Trophoblast cell (in vitro differentiated cells and primary cell): ENCODE data around the gene ALLC.

Source experiments
- DNase-seq, 2 donors: peaks; one replicate each; pipeline ENCODE4 v3.0.0-alpha.2; 2016
- H2AFZ ChIP-seq: 2 replicates; pipeline ENCODE4 v1.6.1; 2013; ENCODE audit warnings: low read length, moderate library complexity, mild to moderate bottlenecking; ENCODE audit not compliant: insufficient read depth, poor library complexity
- H2AK5ac ChIP-seq: 2 replicates; pipeline ENCODE4 v1.6.1; 2013; ENCODE audit warnings: mild to moderate bottlenecking, low read length
- H2BK120ac ChIP-seq: 2 replicates; pipeline ENCODE4 v1.6.1; 2013; ENCODE audit warnings: low read length, mild to moderate bottlenecking, moderate library complexity; ENCODE audit not compliant: insufficient read depth, poor library complexity
- H2BK12ac ChIP-seq: 2 replicates; pipeline ENCODE4 v1.6.1; 2013; ENCODE audit warnings: mild to moderate bottlenecking, low read length, moderate library complexity
- H2BK5ac ChIP-seq: 2 replicates; pipeline ENCODE4 v1.6.1; 2013; ENCODE audit warnings: low read length, low read depth, moderate library complexity, mild to moderate bottlenecking; ENCODE audit not compliant: poor library complexity
- H3K14ac ChIP-seq: 2 replicates; pipeline ENCODE4 v1.6.1; 2013; ENCODE audit warnings: mild to moderate bottlenecking, low read length
- H3K18ac ChIP-seq: 2 replicates; pipeline ENCODE4 v1.6.1; 2013; ENCODE audit warnings: mild to moderate bottlenecking, low read length
- H3K23ac ChIP-seq: 2 replicates; pipeline ENCODE4 v1.6.1; 2013; ENCODE audit warnings: low read length
- H3K27ac ChIP-seq: 2 replicates; pipeline ENCODE4 v1.5.1; 2013; ENCODE audit warnings: low read depth, mild to moderate bottlenecking, inconsistent platforms, low read length, moderate library complexity
- H3K27me3 ChIP-seq: 2 replicates; pipeline ENCODE4 v1.6.1; 2013; ENCODE audit warnings: inconsistent platforms, mild to moderate bottlenecking, low read length, moderate library complexity; ENCODE audit not compliant: insufficient read depth
- H3K36me3 ChIP-seq, 2 experiments: 1 replicate in 1 of 2; 2 replicates in 1 of 2; pipeline ENCODE4 v1.6.1; 2013; ENCODE audit warnings: low read length in 2 of 2, mild to moderate bottlenecking in 2 of 2, moderate library complexity in 1 of 2; ENCODE audit not compliant: insufficient read depth in 2 of 2, control insufficient read depth in 1 of 2
- H3K4ac ChIP-seq: 2 replicates; pipeline ENCODE4 v1.6.1; 2013; ENCODE audit warnings: low read depth, mild to moderate bottlenecking, low read length, moderate library complexity
- H3K4me1 ChIP-seq, 2 experiments: 1 replicate in 1 of 2; 2 replicates in 1 of 2; pipeline ENCODE4 v1.6.1; 2013; ENCODE audit warnings: low read length in 2 of 2, mild to moderate bottlenecking in 2 of 2, moderate library complexity in 1 of 2; ENCODE audit not compliant: insufficient read depth in 2 of 2, control insufficient read depth in 1 of 2
- H3K4me2 ChIP-seq: 2 replicates; pipeline ENCODE4 v1.6.1; 2013; ENCODE audit warnings: inconsistent platforms, mild to moderate bottlenecking, low read length, moderate library complexity
- H3K4me3 ChIP-seq: 2 replicates; pipeline ENCODE4 v1.5.1; 2013; ENCODE audit warnings: mild to moderate bottlenecking, low read depth, low read length, inconsistent platforms
- H3K79me1 ChIP-seq: one replicate; pipeline ENCODE4 v1.6.1; 2013; ENCODE audit warnings: low read length
- H3K79me2 ChIP-seq: 2 replicates; pipeline ENCODE4 v1.6.1; 2013; ENCODE audit warnings: low read length, mild to moderate bottlenecking; ENCODE audit not compliant: control insufficient read depth, insufficient read depth, poor library complexity
- H3K9ac ChIP-seq: 2 replicates; pipeline ENCODE4 v1.6.1; 2013; ENCODE audit warnings: mild to moderate bottlenecking, low read length
- H3K9me3 ChIP-seq: 2 replicates; pipeline ENCODE4 v1.6.1; 2013; ENCODE audit warnings: low read depth, mild to moderate bottlenecking, control low read depth, inconsistent platforms, low read length; ENCODE audit not compliant: insufficient read depth
- H4K12ac ChIP-seq: 2 replicates; pipeline ENCODE4 v1.6.1; 2013; ENCODE audit warnings: low read depth, mild to moderate bottlenecking, low read length, moderate library complexity
- H4K8ac ChIP-seq: 2 replicates; pipeline ENCODE4 v1.6.1; 2013; ENCODE audit warnings: low read depth, mild to moderate bottlenecking, low read length, moderate library complexity
- H4K91ac ChIP-seq: one replicate; pipeline ENCODE4 v1.6.1; 2013; ENCODE audit warnings: low read depth, mild to moderate bottlenecking, low read length, moderate library complexity
- WGBS: extraction: QIAGEN DNeasy Blood & Tissue Kit; methylation state at CpG from one replicate; pipeline ENCODE4 v1.1.7; 2013; ENCODE audit warnings: missing lambda C conversion rate; ENCODE audit not compliant: insufficient read length, insufficient coverage; ENCODE audit errors: extremely low coverage; 5-methylcytosine and 5-hydroxymethylcytosine counted together

Gene ALLC

GRCh38 chr2:3727397-3728045, 69.5 kb downstream of the ALLC start:
- H4K12ac ChIP-seq, result no peak overlapping the region
- WGBS, result no CpG with 5 or more reads among the region's 12 CpGs
- H3K79me1 ChIP-seq, result no peaks in the 10 kb centered on the region
- no peaks in the 10 kb centered on the region for H3K36me3 ChIP-seq
- no peak overlapping the region for H3K9ac ChIP-seq
- H3K4me1 ChIP-seq, result peaks cover 0 to 3% of the 10 kb centered on the region in 2 experiments
- H2AK5ac ChIP-seq, result no peak overlapping the region
- no peak overlapping the region for H2BK12ac ChIP-seq
- no peak for DNase-seq
- no peak overlapping the region for H3K4ac ChIP-seq
- H3K9me3 ChIP-seq, result peaks cover 1% of the 10 kb centered on the region
- H3K4me3 ChIP-seq, result no peak overlapping the region
- no peak overlapping the region for H2BK5ac ChIP-seq
- H2AFZ ChIP-seq, result no peak overlapping the region
- no peak overlapping the region for H3K27ac ChIP-seq
- no peak overlapping the region for H2BK120ac ChIP-seq
- no peak overlapping the region for H3K23ac ChIP-seq
- no peaks in the 10 kb centered on the region for H3K27me3 ChIP-seq
- H4K91ac ChIP-seq, result no peak overlapping the region
- peak overlapping the region; percentile 53 for H3K4me2 ChIP-seq
- no peak overlapping the region for H4K8ac ChIP-seq
- H3K14ac ChIP-seq, result no peak overlapping the region
- no peak overlapping the region for H3K18ac ChIP-seq
- no peaks in the 10 kb centered on the region for H3K79me2 ChIP-seq

DNA sequence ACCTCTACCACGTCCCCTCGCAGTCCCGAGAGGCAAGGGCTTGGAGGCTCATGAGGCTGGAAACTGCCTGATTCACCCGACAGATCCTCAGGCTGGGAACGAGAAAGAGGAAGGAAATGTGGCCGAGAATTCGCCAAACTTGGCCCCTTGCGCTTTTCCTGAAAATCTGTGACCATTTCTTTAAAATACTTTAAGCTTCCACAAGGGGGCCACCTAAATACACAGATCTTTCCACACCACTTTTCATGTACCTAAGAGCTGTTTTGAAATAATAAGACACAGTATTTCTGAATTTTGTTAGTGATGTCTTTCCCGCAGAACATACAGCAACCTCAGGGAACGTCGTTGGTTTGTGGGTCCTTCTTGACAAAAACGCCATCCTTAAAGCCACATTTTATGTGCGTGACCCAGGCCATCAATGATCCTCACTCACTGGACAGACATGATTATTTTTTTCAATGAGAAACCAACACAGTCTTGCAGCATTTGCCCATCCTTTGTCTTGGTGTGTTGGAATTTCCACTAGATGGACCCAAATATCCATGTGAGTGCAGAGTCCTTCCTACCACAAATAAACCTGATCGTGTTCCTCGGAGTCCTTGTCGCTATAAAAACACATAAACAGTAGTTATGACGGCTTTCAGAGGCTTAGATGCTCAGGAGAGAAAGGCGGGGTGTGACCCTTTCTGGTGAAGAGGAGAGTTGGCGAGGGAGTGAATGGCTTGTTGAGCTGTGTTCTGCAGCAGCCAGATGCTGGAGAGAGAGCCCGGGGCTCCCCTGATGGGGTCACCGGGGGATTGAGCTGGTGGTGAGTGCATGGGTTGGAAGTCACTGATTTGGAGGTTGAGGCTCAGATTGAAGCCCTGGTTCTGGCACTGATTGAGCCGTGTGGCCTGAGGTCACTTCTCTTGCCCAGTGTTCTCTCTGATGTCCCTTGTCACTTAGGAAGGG, 70.4 kb downstream of the ALLC start:
- Histone ChIP-seq H3K27ac (no peak overlapping the region), H4K8ac (no peak overlapping the region), H3K14ac (no peak overlapping the region), H2AK5ac (no peak overlapping the region), H4K91ac (no peak overlapping the region), H3K23ac (no peak overlapping the region), H2BK5ac (no peak overlapping the region), H3K9ac (no peak overlapping the region), H3K4me2 (peak overlapping the region; percentile 53), H3K4me3 (no peak overlapping the region), H3K27me3 (no peaks in the 10 kb centered on the region), H3K4me1 (peaks cover 0 to 3% of the 10 kb centered on the region in 2 experiments), H3K36me3 (no peaks in the 10 kb centered on the region), H3K18ac (no peak overlapping the region), H3K79me2 (no peaks in the 10 kb centered on the region), H3K9me3 (peaks cover 1% of the 10 kb centered on the region), H2AFZ (no peak overlapping the region), H3K79me1 (no peaks in the 10 kb centered on the region), H2BK120ac (no peak overlapping the region), H4K12ac (no peak overlapping the region), H2BK12ac (no peak overlapping the region), H3K4ac (no peak overlapping the region)
- WGBS, result no CpG with 5 or more reads among the region's 22 CpGs
- peak in 1 of 2 donors; percentile 66 for DNase-seq

- no peak overlapping the region for H3K14ac ChIP-seq
- no peak overlapping the region for H4K91ac ChIP-seq
- no peaks in the 10 kb centered on the region for H3K27me3 ChIP-seq
- no peak overlapping the region for H3K4ac ChIP-seq
- H2AK5ac ChIP-seq, result no peak overlapping the region
- no peak overlapping the region for H3K23ac ChIP-seq
- H3K4me1 ChIP-seq, result peaks cover 0 to 3% of the 10 kb centered on the region in 2 experiments
- no peak overlapping the region for H4K12ac ChIP-seq
- H3K27ac ChIP-seq, result no peak overlapping the region
- no peak overlapping the region for H3K4me3 ChIP-seq
- H2BK5ac ChIP-seq, result no peak overlapping the region
- no CpG with 5 or more reads among the region's 8 CpGs for WGBS
- H3K9me3 ChIP-seq, result peaks cover 1% of the 10 kb centered on the region
- H2BK120ac ChIP-seq, result no peak overlapping the region
- H2AFZ ChIP-seq, result no peak overlapping the region
- H3K79me2 ChIP-seq, result no peaks in the 10 kb centered on the region
- H4K8ac ChIP-seq, result no peak overlapping the region
- H3K36me3 ChIP-seq, result no peaks in the 10 kb centered on the region
- no peak overlapping the region for H3K4me2 ChIP-seq
- DNase-seq, result no peak
- no peaks in the 10 kb centered on the region for H3K79me1 ChIP-seq
- no peak overlapping the region for H2BK12ac ChIP-seq
- no peak overlapping the region for H3K9ac ChIP-seq
- H3K18ac ChIP-seq, result no peak overlapping the region
Observed at GRCh38 chr2:3729055-3729448, 71.1 kb downstream of the ALLC start.

- Histone ChIP-seq H2AFZ (no peak overlapping the region), H3K4me1 (peaks cover 0 to 3% of the 10 kb centered on the region in 2 experiments)
- WGBS, result no CpG with 5 or more reads among the region's 9 CpGs
Observed at GRCh38 chr2:3729786-3730185, 71.8 kb downstream of the ALLC start.

More at GRCh38 chr2:3729786-3730185, 71.8 kb downstream of the ALLC start:
- no peak overlapping the region for H4K12ac ChIP-seq
- H3K9ac ChIP-seq, result no peak overlapping the region
- no peak overlapping the region for H3K23ac ChIP-seq
- no peak overlapping the region for H4K91ac ChIP-seq
- no peak for DNase-seq
- no peak overlapping the region for H3K4me3 ChIP-seq
- no peak overlapping the region for H2AK5ac ChIP-seq
- no peak overlapping the region for H4K8ac ChIP-seq
- no peaks in the 10 kb centered on the region for H3K79me2 ChIP-seq
- H2BK12ac ChIP-seq, result no peak overlapping the region
- H3K79me1 ChIP-seq, result no peaks in the 10 kb centered on the region
- no peak overlapping the region for H3K27ac ChIP-seq
- H3K27me3 ChIP-seq, result no peaks in the 10 kb centered on the region
- H2BK5ac ChIP-seq, result no peak overlapping the region
- no peak overlapping the region for H3K4ac ChIP-seq
- no peaks in the 10 kb centered on the region for H3K36me3 ChIP-seq
- no peak overlapping the region for H2BK120ac ChIP-seq
- H3K9me3 ChIP-seq, result peaks cover 1% of the 10 kb centered on the region
- H3K14ac ChIP-seq, result no peak overlapping the region
- H3K4me2 ChIP-seq, result no peak overlapping the region
- H3K18ac ChIP-seq, result no peak overlapping the region
